Naive B cell (primary cell): ENCODE data around the gene GRK5. TPM values are rescaled to one million over a fixed set of nuclear protein-coding genes. Genes with fewer than 3 reads are reported as not detected.

Experiments
- ATAC-seq, 2 donors: fragments of 150-1000 bp; cut with Tn5 transposase; 2 replicates each; pipeline ENCODE4 v1.10.0; 2021; ENCODE audit warnings: low read depth in 2 of 2, mild to moderate bottlenecking in 2 of 2, moderate library complexity in 2 of 2
- DNase-seq: peaks from one replicate; pipeline ENCODE4 v3.0.0; 2022
- H3K27ac Mint-ChIP-seq, 6 donors: one replicate each; pipeline ENCODE4 v1.8.0; 2020 to 2022; ENCODE audit warnings: mild to moderate bottlenecking in 6 of 6, mixed read lengths in 6 of 6, moderate library complexity in 5 of 6, inconsistent platforms in 2 of 6
- H3K27me3 Mint-ChIP-seq, 3 donors: one replicate each; pipeline ENCODE4 v1.8.0; 2021 to 2022; ENCODE audit warnings: mixed read lengths in 3 of 3, mild to moderate bottlenecking in 1 of 3
- H3K36me3 Mint-ChIP-seq, 2 donors: one replicate each; pipeline ENCODE4 v1.8.0; 2020 to 2022; ENCODE audit warnings: mixed read lengths in 2 of 2, inconsistent platforms in 1 of 2, mild to moderate bottlenecking in 1 of 2
- H3K4me1 Mint-ChIP-seq, 3 donors: one replicate each; pipeline ENCODE4 v1.8.0; 2020 to 2022; ENCODE audit warnings: mixed read lengths in 3 of 3, inconsistent platforms in 1 of 3, mild to moderate bottlenecking in 1 of 3, moderate library complexity in 1 of 3
- H3K4me3 Mint-ChIP-seq, 8 donors: one replicate each; pipeline ENCODE4 v1.8.0; 2020 to 2022; ENCODE audit warnings: mild to moderate bottlenecking in 8 of 8, mixed read lengths in 8 of 8, moderate library complexity in 8 of 8, inconsistent platforms in 2 of 8
- H3K9me3 Mint-ChIP-seq, 7 donors: one replicate each; pipeline ENCODE4 v1.8.0; 2020 to 2022; ENCODE audit warnings: mixed read lengths in 7 of 7, mild to moderate bottlenecking in 5 of 7, inconsistent platforms in 2 of 7, moderate library complexity in 1 of 7
- polyA plus RNA-seq, 6 donors: library from polyadenylated mRNA; unstranded; fragments of 300-500 nt; fragmentation: Illumina TruSeq; gene quantifications; one replicate each; pipeline ENCODE4 v1.2.3, GENCODE V29; 2021; ENCODE audit warnings: low read depth in 6 of 6

Gene GRK5
- 10 to 100 TPM in 4 of 6 donors, 1 to 10 TPM in 2; 7.2 to 24.6 (median 13.7) TPM for polyA plus RNA-seq

GRCh38 chr10:119207366-119207666, at the start of gene GRK5:
GRK5 (plus strand) TSS chr10:119207571; CDS start chr10:119207918, 347 bp downstream.
- Mint-ChIP-seq H3K27me3 (no peaks in the 10 kb centered on the region), H3K9me3 (no peaks in the 10 kb centered on the region), H3K27ac (peak within 1 kb of the TSS; percentile 95 to 99 (median 98)), H3K36me3 (no peaks in the 10 kb centered on the region), H3K4me3 (peak within 1 kb of the TSS; percentile 88 to 99 (median 96)), H3K4me1 (peaks cover 31 to 39% (median 36%) of the 10 kb centered on the region in 3 donors)
- DNase-seq (peak; percentile 98), ATAC-seq (peak; percentile 76 to 78)

- ATAC-seq: no peak
- Mint-ChIP-seq H3K36me3 (peaks cover 9 to 15% of the 10 kb centered on the region in 2 donors), H3K27me3 (no peaks in the 10 kb centered on the region), H3K27ac (no peak overlapping the region), H3K4me1 (peaks cover 0 to 8% (median 4%) of the 10 kb centered on the region in 3 donors), H3K4me3 (no peak overlapping the region), H3K9me3 (peaks cover 0 to under 1% (median 0%) of the 10 kb centered on the region in 7 donors)
- no peak for DNase-seq
Measured at GRCh38 chr10:119159332-119159731, 48.0 kb upstream of the GRK5 start.

GRCh38 chr10:119161680-119162451, 45.5 kb upstream of the GRK5 start:
- H3K4me1 Mint-ChIP-seq: peaks cover 10 to 20% (median 11%) of the 10 kb centered on the region in 3 donors
- DNase-seq (no peak), ATAC-seq (no peak)
- H3K4me3 Mint-ChIP-seq: peak overlapping the region in 2 of 8 donors; percentile 64
- peaks cover 6 to 8% of the 10 kb centered on the region in 2 donors for H3K36me3 Mint-ChIP-seq
- no peaks in the 10 kb centered on the region for H3K27me3 Mint-ChIP-seq
- H3K9me3 Mint-ChIP-seq: no peaks in the 10 kb centered on the region
- H3K27ac Mint-ChIP-seq: no peak overlapping the region

GRCh38 chr10:119162452-119163092, 44.8 kb upstream of the GRK5 start:
- H3K4me1 Mint-ChIP-seq: peaks cover 10 to 20% (median 11%) of the 10 kb centered on the region in 3 donors
- ATAC-seq: no peak
- no peaks in the 10 kb centered on the region for H3K9me3 Mint-ChIP-seq
- DNase-seq: no peak
- H3K36me3 Mint-ChIP-seq: peaks cover 4 to 8% of the 10 kb centered on the region in 2 donors
- no peaks in the 10 kb centered on the region for H3K27me3 Mint-ChIP-seq
- H3K4me3 Mint-ChIP-seq: peak overlapping the region in 2 of 8 donors; percentile 44 to 64
- H3K27ac Mint-ChIP-seq: no peak overlapping the region

GRCh38 chr10:119165171-119166117, 41.9 kb upstream of the GRK5 start, which contains the start of gene SFXN4:
SFXN4 (minus strand) TSS chr10:119165714; CDS start chr10:119165647, 67 bp downstream.
- Mint-ChIP-seq H3K9me3 (no peaks in the 10 kb centered on the region), H3K36me3 (peaks cover 6 to 17% of the 10 kb centered on the region in 2 donors), H3K27me3 (no peaks in the 10 kb centered on the region), H3K27ac (peak within 1 kb of the TSS; percentile 53 to 98 (median 88)), H3K4me3 (peak within 1 kb of the TSS; percentile 85 to 96 (median 93)), H3K4me1 (peaks cover 10 to 20% (median 11%) of the 10 kb centered on the region in 3 donors)
- DNase-seq: peak; percentile 80
- ATAC-seq: peak; percentile 92 to 93

GRCh38 chr10:119166118-119166500, 41.3 kb upstream of the GRK5 start:
- Mint-ChIP-seq H3K9me3 (no peaks in the 10 kb centered on the region), H3K4me1 (peaks cover 10 to 20% (median 11%) of the 10 kb centered on the region in 3 donors), H3K4me3 (peak overlapping the region; percentile 85 to 96 (median 93)), H3K36me3 (peaks cover 6 to 17% of the 10 kb centered on the region in 2 donors), H3K27ac (peak overlapping the region in 5 of 6 donors; percentile 75 to 98 (median 92)), H3K27me3 (no peaks in the 10 kb centered on the region)
- no peak for DNase-seq
- ATAC-seq: peak; percentile 2 to 3

GRCh38 chr10:119166564-119166963, 40.8 kb upstream of the GRK5 start:
- peaks cover 6 to 17% of the 10 kb centered on the region in 2 donors for H3K36me3 Mint-ChIP-seq
- H3K27me3 Mint-ChIP-seq: no peaks in the 10 kb centered on the region
- DNase-seq: no peak
- H3K9me3 Mint-ChIP-seq: no peaks in the 10 kb centered on the region
- H3K4me1 Mint-ChIP-seq: peaks cover 10 to 20% (median 11%) of the 10 kb centered on the region in 3 donors
- H3K4me3 Mint-ChIP-seq: peak overlapping the region; percentile 76 to 96 (median 91)
- peak overlapping the region in 5 of 6 donors; percentile 1 to 83 (median 64) for H3K27ac Mint-ChIP-seq
- no peak for ATAC-seq

- ATAC-seq (no peak), DNase-seq (no peak)
- H3K9me3 Mint-ChIP-seq: no peaks in the 10 kb centered on the region
- H3K4me3 Mint-ChIP-seq: peak overlapping the region; percentile 47 to 95 (median 85)
- H3K27me3 Mint-ChIP-seq: no peaks in the 10 kb centered on the region
- H3K36me3 Mint-ChIP-seq: peaks cover 6 to 17% of the 10 kb centered on the region in 2 donors
- peaks cover 10 to 17% (median 11%) of the 10 kb centered on the region in 3 donors for H3K4me1 Mint-ChIP-seq
- peak overlapping the region in 5 of 6 donors; percentile 8 to 83 (median 64) for H3K27ac Mint-ChIP-seq
Measured at GRCh38 chr10:119167041-119167440, 40.3 kb upstream of the GRK5 start.

- ATAC-seq: no peak
- Mint-ChIP-seq H3K4me1 (peaks cover 11 to 27% (median 24%) of the 10 kb centered on the region in 3 donors), H3K4me3 (peak overlapping the region in 1 of 8 donors; percentile 38), H3K9me3 (no peaks in the 10 kb centered on the region), H3K36me3 (peaks cover 4 to 15% of the 10 kb centered on the region in 2 donors), H3K27me3 (no peaks in the 10 kb centered on the region), H3K27ac (no peak overlapping the region)
- DNase-seq: no peak
Measured at GRCh38 chr10:119174109-119174508, 33.3 kb upstream of the GRK5 start.

GRCh38 chr10:119176166-119176565, 31.2 kb upstream of the GRK5 start:
- DNase-seq (no peak), ATAC-seq (no peak)
- H3K4me3 Mint-ChIP-seq: peak overlapping the region in 3 of 8 donors; percentile 8 to 96 (median 96)
- no peaks in the 10 kb centered on the region for H3K27me3 Mint-ChIP-seq
- H3K36me3 Mint-ChIP-seq: peaks cover 0 to 8% of the 10 kb centered on the region in 2 donors
- no peaks in the 10 kb centered on the region for H3K9me3 Mint-ChIP-seq
- peaks cover 11 to 32% (median 24%) of the 10 kb centered on the region in 3 donors for H3K4me1 Mint-ChIP-seq
- peak overlapping the region in 3 of 6 donors; percentile 72 to 89 (median 76) for H3K27ac Mint-ChIP-seq

GRCh38 chr10:119177708-119178371, 29.5 kb upstream of the GRK5 start:
- DNase-seq (no peak), ATAC-seq (no peak)
- H3K4me1 Mint-ChIP-seq: peaks cover 11 to 32% (median 24%) of the 10 kb centered on the region in 3 donors
- H3K9me3 Mint-ChIP-seq: no peaks in the 10 kb centered on the region
- H3K27me3 Mint-ChIP-seq: no peaks in the 10 kb centered on the region
- peak overlapping the region; percentile 62 to 97 (median 92) for H3K27ac Mint-ChIP-seq
- H3K36me3 Mint-ChIP-seq: peaks cover 0 to 8% of the 10 kb centered on the region in 2 donors
- H3K4me3 Mint-ChIP-seq: peak overlapping the region; percentile 91 to 99 (median 96)

- Mint-ChIP-seq H3K27ac (peak within 1 kb of the TSS; percentile 89 to 97 (median 93)), H3K4me1 (peaks cover 11 to 32% (median 24%) of the 10 kb centered on the region in 3 donors), H3K4me3 (peak within 1 kb of the TSS; percentile 91 to 99 (median 96)), H3K27me3 (no peaks in the 10 kb centered on the region), H3K9me3 (no peaks in the 10 kb centered on the region), H3K36me3 (peaks cover 0 to 8% of the 10 kb centered on the region in 2 donors)
- DNase-seq (peak; percentile 86), ATAC-seq (peak; percentile 98 to 99)
Measured at GRCh38 chr10:119178372-119179119, 28.8 kb upstream of the GRK5 start, which contains the start of gene PRDX3. PRDX3 (minus strand) TSS chr10:119178812; CDS start chr10:119178790, 22 bp downstream.
